ENCODE measurements around the gene NDST1. TPM values are rescaled to one million over a fixed set of nuclear protein-coding genes. Genes with fewer than 3 reads are reported as not detected.

The NDST1 gene
- total RNA-seq, 2 experiments from 2014 or later = 1.1 to 1.6 TPM

GRCh38 chr5:150527038-150527437 is 19.1 kb downstream of the NDST1 start:
- TF ChIP-seq CTCF (IDR thresholded peaks at IDR 0.05) = no peak
- intact Hi-C loops (cut with DNase I, micrococcal nuclease) = no loop called here
- H3K4me1 Mint-ChIP-seq (ENCODE audit: low read depth) = no peaks in the 10 kb centered on the region
- no peaks in the 10 kb centered on the region for H3K27me3 Mint-ChIP-seq
- H3K9me3 Mint-ChIP-seq = no peaks in the 10 kb centered on the region
- ATAC-seq (ENCODE audit: poor library complexity) (no peak), DNase-seq (peak in 1 of 14 experiments; percentile 10)
- no peaks in the 10 kb centered on the region for H3K36me3 ChIP-seq (ENCODE audit: insufficient read depth, low read length)
- no peaks in the 10 kb centered on the region for H3K36me3 Mint-ChIP-seq (ENCODE audit: low read depth)
- no peak overlapping the region for H3K27ac Mint-ChIP-seq
- POLR2A ChIA-PET = no interaction called here
- no peaks in the 10 kb centered on the region for H3K27me3 ChIP-seq (ENCODE audit: control insufficient read depth in 1 of 2, insufficient read depth in 2 of 2, low read length in 2 of 2)
- CTCF ChIA-PET = no interaction called here
- H3K4me3 Mint-ChIP-seq = no peak overlapping the region
- no peak overlapping the region for H3K4me3 ChIP-seq (ENCODE audit: low read length)
- H3K4me1 ChIP-seq (ENCODE audit: insufficient read depth, low read length) = no peaks in the 10 kb centered on the region
- H3K9me3 ChIP-seq (ENCODE audit: control insufficient read depth in 1 of 2, insufficient read depth in 1 of 2, low read length in 2 of 2) = no peaks in the 10 kb centered on the region
- no peak overlapping the region for H3K27ac ChIP-seq (ENCODE audit: low read depth in 1 of 2, low read length in 2 of 2)

GRCh38 chr5:150527808-150528207 is 19.9 kb downstream of the NDST1 start:
- ChIA-PET CTCF (no interaction called here), POLR2A (no interaction called here)
- no peaks in the 10 kb centered on the region for H3K9me3 Mint-ChIP-seq
- H3K27me3 ChIP-seq (ENCODE audit: control insufficient read depth in 1 of 2, insufficient read depth in 2 of 2, low read length in 2 of 2) = no peaks in the 10 kb centered on the region
- H3K27me3 Mint-ChIP-seq = no peaks in the 10 kb centered on the region
- no peak overlapping the region for H3K4me3 Mint-ChIP-seq
- no peaks in the 10 kb centered on the region for H3K36me3 Mint-ChIP-seq (ENCODE audit: low read depth)
- no peak for TF ChIP-seq CTCF (IDR thresholded peaks at IDR 0.05)
- intact Hi-C loops (cut with DNase I, micrococcal nuclease) = no loop called here
- no peaks in the 10 kb centered on the region for H3K4me1 Mint-ChIP-seq (ENCODE audit: low read depth)
- H3K9me3 ChIP-seq (ENCODE audit: control insufficient read depth in 1 of 2, insufficient read depth in 1 of 2, low read length in 2 of 2) = no peaks in the 10 kb centered on the region
- no peak for ATAC-seq (ENCODE audit: poor library complexity)
- H3K4me1 ChIP-seq (ENCODE audit: insufficient read depth, low read length) = no peaks in the 10 kb centered on the region
- H3K27ac ChIP-seq (ENCODE audit: low read depth in 1 of 2, low read length in 2 of 2) = no peak overlapping the region
- no peak overlapping the region for H3K27ac Mint-ChIP-seq
- H3K36me3 ChIP-seq (ENCODE audit: insufficient read depth, low read length) = no peaks in the 10 kb centered on the region
- no peak overlapping the region for H3K4me3 ChIP-seq (ENCODE audit: low read length)
- no peak for DNase-seq

- no peaks in the 10 kb centered on the region for H3K9me3 Mint-ChIP-seq
- intact Hi-C loops (cut with DNase I, micrococcal nuclease) = no loop called here
- DNase-seq = no peak
- Histone ChIP-seq H3K27ac (ENCODE audit: low read depth in 1 of 2, low read length in 2 of 2) (no peak overlapping the region), H3K9me3 (ENCODE audit: control insufficient read depth in 1 of 2, insufficient read depth in 1 of 2, low read length in 2 of 2) (no peaks in the 10 kb centered on the region), H3K36me3 (ENCODE audit: insufficient read depth, low read length) (no peaks in the 10 kb centered on the region), H3K4me1 (ENCODE audit: insufficient read depth, low read length) (no peaks in the 10 kb centered on the region), H3K4me3 (ENCODE audit: low read length) (no peak overlapping the region), H3K27me3 (ENCODE audit: control insufficient read depth in 1 of 2, insufficient read depth in 2 of 2, low read length in 2 of 2) (no peaks in the 10 kb centered on the region)
- no peak for TF ChIP-seq CTCF (IDR thresholded peaks at IDR 0.05)
- H3K4me1 Mint-ChIP-seq (ENCODE audit: low read depth) = no peaks in the 10 kb centered on the region
- H3K27ac Mint-ChIP-seq = no peak overlapping the region
- no peaks in the 10 kb centered on the region for H3K36me3 Mint-ChIP-seq (ENCODE audit: low read depth)
- POLR2A ChIA-PET = no interaction called here
- no peak overlapping the region for H3K4me3 Mint-ChIP-seq
- CTCF ChIA-PET = interaction anchor here (0.9 to 1.0 kb wide), 2 partner anchors 15 to 116 kb away, joined by 3 read pairs; no protein-coding TSS in a partner anchor
- no peak for ATAC-seq (ENCODE audit: poor library complexity)
- no peaks in the 10 kb centered on the region for H3K27me3 Mint-ChIP-seq
Observed at GRCh38 chr5:150528924-150529546, 21.1 kb downstream of the NDST1 start.

All from CD4-positive, alpha-beta T cell (primary cell).